HG02571 (cell line): ENCODE data around the gene PGLYRP2.

Experiments used
- ATAC-seq: cut with Tn5 transposase; IDR thresholded peaks from one replicate; pipeline ENCODE4 v1.9.1; 2021; ENCODE audit warnings: mild to moderate bottlenecking, moderate library complexity; ENCODE audit not compliant: unreplicated experiment

The PGLYRP2 gene

DNA sequence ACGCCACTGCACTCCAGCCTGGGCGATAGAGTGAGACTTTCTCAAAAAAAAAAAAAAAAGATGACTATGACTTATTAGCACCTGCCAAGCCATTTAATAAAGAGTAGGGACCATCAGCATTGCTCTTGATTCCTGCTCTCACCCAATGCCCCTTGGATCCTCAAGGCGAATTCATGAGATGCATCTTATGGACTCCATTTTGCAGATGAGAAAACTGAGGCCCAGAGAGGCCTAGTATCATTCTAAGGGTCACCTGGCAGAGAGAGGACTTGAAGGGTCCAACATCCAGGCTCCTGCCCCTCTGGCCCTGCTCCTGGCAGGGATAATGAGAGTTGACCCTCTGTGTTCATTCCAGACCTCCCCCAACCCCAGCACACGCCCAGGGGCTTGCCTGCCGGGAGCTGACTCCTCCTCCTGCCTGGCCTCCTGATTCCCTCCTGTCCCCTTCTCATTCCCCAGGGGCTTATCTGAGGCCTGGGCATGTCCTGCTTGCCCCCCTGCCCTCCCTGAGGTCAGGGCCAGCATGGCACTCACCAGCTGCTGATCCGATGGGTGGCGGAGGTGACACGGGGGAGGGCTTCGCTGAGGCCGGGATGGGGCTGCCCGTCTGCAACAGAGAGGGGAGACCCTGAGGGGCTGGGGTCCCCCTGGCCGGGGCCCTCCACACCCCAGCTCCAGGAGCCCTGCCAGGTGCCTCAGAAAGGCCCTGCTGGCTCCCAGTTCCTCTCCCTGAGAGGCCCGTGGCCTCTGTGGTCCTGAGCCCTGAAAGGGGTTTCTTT is 37.0 kb downstream of the PGLYRP2 start:
- ATAC-seq, result no peak

DNA sequence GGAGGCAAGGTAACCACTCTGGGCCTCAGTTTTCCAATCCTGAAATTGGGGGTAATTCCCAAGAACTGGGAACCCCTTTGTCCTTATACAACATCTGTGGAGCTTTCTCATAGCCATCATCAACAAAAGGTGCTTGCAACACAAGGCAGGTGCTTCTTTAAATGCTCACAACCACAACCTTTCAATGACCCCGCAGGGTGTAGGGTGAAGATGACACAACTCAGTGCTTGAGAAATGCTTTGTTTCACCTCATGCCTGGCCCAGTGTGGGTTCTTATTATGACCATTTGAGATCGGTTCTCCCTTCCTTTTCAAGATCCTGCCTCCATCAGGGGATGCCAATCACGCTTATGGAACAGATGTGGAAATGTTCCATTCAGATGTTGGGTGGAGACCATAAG is 38.0 kb downstream of the PGLYRP2 start:
- ATAC-seq, result no peak

DNA sequence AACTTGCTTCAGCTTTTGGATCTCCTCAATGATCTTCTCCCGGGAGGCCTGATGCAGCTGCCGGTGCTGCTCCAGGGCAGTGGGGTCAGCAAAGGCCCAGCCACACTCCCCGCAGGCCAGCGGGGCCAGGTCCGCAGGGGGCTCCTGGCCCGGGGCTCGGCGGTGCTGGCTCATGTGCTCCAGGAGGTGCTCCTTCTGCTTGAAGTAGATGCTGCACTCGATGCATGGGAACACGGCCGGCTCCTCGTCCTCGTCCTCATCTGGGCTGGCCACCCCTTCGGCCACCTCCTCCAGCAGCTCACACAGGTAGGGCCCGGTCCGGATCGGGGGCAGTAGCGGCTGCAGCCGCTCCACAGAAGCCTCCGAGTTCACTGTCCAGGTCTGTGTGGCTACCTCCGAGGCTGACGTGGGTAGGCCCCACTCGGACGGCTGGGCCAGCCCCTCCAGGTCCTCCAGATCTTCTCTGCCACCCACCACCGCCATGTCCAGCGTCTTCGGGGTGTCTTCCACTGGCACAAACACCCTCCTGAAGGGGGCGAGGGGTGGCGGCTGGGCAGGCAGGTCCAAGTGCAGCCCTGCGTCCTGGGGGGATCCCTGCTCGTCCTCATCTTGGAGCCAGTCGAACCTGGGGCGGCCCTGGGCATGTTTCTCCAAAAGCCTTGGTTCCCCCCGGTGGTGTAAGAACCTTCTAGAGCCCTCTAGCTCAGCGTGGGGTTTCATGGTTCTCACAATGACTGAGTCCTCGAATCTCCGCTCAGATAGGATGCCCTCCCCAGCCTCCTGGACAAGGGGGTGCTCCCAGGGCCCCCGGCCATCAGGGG is 39.3 kb downstream of the PGLYRP2 start:
- ATAC-seq, result no peak

DNA sequence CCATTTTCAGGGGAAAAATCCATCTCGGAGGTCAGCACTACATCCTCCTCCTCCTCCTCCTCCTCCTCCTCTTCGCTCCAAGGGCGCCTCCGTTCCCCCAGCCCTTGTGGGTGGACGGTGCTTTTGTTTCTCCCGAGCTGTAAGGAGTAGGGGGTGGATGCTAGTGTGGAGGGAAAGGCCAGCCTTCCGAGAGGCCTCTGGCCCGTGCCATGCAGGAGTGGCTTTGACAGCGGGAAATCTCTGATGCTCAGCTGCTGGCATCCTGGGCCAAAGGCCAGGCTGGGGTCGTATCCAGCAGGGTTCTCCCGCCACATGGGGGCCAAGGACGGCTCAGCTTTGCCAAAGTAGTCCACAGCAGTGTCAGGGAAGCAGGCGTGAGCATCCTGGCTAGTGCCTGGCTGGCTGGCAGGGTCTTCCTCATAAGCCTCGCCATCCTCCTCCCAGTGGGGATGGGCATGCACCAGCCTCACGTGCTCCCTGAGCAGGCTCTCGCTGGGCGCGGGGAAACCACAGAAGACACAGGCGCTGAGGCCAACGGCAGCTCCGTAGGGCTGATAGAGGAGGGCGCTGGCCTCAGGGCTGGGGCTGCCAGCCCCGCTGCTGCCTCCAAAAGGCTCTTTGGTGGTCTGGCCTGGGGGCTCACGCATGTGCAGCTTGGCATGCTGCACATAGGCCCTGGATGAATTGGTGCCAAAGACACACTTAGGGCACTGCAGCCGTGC is 40.1 kb downstream of the PGLYRP2 start:
- no peak for ATAC-seq

DNA sequence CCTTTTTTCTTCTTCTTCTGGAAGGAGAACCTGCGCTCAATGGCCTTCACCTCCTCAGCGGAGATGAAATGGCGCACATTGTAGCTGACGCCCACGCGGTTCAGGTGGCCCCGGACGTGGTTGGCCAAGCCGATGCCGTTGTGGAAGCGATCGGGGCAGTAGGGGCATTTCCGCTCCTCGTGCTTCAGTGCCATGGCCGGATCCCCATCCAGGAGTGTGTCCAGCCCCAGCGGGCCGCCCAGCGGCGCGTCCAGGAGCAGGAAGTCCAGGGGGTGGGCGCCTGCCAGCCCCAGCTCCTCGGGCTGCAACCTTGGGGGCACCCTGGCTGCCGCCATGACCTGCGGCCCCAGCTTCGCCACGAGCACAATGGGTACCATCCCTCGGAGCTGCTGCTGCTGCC is 40.7 kb downstream of the PGLYRP2 start:
- no peak for ATAC-seq

DNA sequence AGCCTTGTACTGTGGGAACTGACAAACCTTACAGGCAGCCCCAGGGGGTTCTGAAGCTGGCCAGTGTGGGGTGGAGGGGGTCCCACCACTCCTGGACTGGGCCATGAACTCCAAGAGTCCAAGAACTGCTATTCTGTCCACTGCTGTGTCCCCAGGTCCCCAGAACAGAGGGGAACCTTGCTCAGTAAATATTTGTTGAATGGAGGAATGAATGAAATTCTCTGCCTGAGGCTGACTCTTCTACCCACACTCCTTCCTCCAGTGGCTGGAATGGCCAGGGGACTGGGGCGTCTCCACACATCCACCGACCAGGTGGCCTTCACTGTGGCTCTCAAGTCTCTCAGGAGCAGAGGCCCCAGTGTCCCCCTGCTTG is 41.2 kb downstream of the PGLYRP2 start:
- no peak for ATAC-seq

DNA sequence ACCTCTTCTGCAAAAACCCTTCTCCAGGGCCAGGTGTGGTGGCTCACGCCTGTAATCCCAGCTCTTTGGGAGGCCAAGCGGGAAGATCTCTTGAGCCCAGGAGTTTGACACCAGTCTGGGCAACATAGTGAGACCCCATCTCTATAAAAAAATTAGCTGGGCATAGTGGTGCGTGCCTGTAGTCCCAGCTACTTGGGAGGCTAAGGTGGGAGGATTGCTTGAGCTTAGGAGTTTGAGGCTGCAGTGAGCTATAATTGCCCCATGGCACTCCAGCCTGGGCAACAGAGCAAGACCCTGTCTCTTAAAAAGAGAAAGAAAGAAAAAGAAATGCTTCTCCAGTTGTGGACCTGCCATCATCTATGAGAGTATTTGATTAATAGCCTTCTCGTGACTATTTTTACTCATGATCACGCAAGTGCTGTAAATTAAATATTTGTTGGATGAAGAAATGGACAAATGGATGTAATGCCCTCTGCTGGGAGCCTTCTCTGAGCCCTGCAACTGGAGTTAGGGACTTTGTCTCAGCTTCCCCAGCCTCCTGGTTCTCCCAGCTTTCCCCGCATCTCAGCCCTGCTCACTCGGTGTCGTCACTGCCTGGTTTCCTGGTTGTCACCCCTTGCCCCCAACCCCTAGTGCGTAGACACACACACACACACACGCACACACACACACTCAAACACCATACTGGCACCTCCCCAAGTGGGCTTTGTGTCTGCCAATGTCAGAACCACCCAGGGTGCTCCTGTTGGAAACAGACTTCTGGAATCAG is 41.8 kb downstream of the PGLYRP2 start:
- no peak for ATAC-seq

- ATAC-seq, result no peak
These were observed 42.5 kb downstream of the PGLYRP2 start for GRCh38 chr19:15436826-15437110.

DNA sequence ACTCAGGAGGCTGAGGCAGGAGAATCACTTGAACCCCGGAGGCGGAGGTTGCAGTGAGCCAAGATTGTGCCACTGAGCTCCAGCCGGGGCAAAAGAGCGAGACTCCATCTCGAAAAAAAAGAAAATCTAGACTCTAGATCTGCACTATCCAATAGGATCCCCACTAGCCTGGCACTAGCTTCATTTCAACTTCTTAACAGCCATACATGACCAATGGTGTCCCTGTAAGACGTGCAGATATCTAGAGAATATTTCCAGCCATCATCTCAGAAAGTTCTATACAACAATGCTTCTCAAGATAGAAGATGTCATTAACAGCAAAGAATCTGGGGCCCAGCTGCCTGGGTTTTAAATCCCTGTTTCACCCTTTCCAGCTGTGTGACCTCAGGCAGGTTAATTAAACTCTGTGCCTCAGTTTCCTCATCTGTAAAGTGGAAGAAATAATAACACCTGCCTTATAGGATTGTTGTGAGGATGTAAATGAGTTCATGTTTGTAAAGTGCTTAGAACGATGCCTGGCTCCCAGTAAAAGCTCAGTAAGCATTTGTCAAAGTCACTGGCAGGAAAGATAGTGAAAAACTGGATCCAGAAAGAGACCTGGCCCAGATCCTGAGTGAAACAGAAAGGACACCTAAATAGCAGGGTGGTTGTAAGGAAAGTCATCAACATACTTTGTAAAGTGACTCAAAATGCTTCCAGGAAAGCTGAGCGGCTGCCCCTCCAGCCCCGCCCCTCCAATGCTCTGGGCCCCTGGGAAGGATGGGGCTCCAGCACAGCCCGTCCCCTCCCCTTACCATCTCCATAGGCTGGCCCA is 43.1 kb downstream of the PGLYRP2 start:
- ATAC-seq, result no peak

DNA sequence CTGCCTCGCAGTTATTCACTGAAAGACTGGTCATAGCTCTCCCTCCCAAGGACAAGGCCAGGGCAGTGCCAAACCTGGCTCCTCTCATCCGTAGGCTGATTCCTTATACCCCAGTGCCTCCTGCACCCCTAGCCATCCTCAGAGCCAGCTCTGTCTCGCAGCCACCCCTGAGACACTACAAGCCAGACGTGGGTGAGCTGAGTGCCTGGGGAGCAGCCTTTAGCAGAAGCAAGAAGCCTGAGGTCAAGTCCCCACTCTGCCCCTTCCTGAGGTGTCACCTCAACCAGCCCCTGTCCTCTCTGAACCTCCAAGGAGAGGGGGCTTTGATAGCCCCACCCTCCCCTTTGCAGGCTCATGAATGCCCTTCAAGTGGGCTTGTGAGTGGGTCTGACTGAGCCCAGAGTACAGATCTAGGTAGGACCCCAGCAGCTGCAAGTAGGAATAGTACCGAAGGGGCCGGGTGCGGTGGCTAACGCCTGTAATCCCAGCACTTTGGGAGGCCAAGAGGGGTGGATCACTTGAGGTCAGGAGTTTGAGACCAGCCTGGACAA is 45.7 kb downstream of the PGLYRP2 start:
- ATAC-seq, result no peak

DNA sequence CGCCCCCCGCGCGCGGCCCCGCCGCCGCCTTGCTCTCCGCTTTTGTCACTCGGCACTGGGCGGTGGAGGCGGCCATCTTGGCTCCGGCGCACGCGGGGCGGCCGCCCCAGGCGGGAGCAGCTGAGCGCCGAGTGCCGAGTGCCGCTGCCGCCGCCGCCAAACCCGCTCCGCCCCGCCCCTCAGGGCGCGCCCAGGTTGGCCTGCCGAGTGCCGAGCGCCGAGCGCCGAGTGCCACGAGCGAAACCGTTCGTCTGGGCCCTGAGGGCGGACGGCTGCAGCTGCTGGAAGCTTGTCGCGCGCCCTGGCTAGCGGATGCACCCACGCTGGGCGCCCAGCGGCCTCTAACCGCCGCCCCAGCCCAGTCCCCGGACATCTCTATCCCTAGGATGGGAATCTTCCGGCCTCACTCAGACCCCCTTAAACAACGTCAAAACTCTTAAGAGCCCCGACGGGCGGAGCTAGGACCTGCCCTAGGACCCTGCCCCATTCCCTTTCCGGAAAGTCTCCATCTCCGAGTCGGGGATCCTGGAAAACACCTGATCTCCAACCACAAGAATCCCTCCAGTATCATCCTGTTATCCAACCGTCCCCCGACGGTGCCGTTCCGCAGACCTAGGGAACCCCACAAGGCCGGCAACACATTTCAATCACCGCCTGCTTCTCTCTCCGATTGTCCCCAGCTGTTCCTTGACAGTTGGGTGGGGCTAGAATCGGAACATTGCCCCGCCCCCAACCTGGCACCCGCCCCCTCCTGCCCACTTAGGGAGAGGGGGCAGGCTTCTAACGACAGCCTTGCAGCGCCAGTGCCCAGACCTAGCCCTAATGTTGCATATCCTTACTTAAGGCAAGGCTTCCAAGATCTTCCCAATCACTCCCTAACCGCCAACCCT is 46.4 kb downstream of the PGLYRP2 start:
- peak; percentile 73 for ATAC-seq

DNA sequence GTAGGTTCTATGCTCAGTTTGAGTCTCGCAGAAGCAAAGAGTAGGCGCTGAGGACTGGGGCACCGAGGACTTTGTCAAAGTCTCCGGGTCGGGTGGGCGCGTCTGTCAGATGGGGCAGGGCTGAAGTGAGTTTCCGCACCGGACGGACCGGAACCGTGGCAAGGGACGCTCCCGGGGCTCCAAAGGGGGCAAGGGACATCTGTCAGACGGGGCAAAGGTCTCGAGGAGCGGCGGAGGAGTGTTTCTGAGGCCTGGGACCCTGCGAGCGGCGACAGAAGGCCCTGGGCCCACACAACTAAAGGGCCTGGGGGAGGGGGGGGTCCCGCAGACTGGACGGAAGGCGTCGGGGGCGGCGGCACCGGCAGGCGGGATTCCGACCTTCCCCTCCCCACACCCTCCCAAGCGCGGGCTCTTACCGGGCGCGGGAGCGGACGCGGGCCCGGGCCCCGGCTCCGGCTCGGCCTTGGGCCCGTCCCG is 47.2 kb downstream of the PGLYRP2 start:
- ATAC-seq, result no peak

- ATAC-seq, result no peak
These were observed 47.8 kb downstream of the PGLYRP2 start for GRCh38 chr19:15431396-15432017.

DNA sequence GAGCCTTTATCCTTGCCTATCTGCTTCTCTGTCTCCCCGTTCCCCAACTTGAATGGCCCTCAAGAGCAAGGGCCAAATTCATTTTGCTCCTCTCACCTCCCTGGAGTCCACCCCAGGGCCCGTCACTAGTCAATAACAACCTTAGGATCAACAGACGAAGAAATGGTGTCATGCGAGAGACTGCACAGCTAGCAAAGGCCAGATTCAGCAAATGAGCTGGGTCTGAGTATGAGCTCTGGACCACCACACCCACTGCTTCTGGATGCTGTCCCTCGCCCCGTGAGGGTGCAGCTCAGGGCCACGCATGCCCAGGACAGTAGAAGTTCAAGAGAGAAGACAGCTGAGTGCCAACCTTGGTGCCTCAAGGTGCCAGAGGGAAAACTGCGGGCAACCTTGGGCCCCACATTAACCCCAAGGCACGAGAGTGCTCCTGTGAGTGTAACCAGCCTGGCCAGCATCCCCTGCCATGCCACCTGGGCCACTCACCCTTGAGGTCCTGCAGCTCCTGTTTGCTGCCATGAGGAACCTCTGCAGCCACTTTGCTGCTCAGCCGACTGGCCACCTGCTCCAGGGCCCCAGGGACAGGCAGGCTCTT is 48.7 kb downstream of the PGLYRP2 start:
- ATAC-seq, result no peak

- no peak for ATAC-seq
These were observed 49.4 kb downstream of the PGLYRP2 start for GRCh38 chr19:15429825-15430467.

GRCh38 chr19:15428956-15429824 is 50.1 kb downstream of the PGLYRP2 start:
- ATAC-seq, result no peak
